NB4 (cell line): ENCODE measurements around the gene HS6ST3.
"Not testable (repeated sequence)": the region's sequence is repeated elsewhere in the genome, so short reads cannot be mapped to it uniquely, and the experiment has no call there.

ENCODE experiments used
- DNase-seq: peaks from one replicate; pipeline ENCODE4 v3.0.0; 2010; ENCODE audit warnings: low read depth
- H3K4me3 ChIP-seq: one replicate; pipeline ENCODE4 v1.5.1; 2011; ENCODE audit warnings: mild to moderate bottlenecking, low read depth, low read length, moderate library complexity
- CTCF ChIP-seq: IDR thresholded peaks from one replicate; pipeline ENCODE4 v1.5.1; 2012; ENCODE audit warnings: low read depth, low read length
- MAX ChIP-seq: IDR thresholded peaks from 2 replicates; pipeline ENCODE4 v1.6.1; 2011; ENCODE audit warnings: low read depth, low read length
- MYC ChIP-seq: IDR thresholded peaks from 2 replicates; pipeline ENCODE4 v1.6.1; 2011; ENCODE audit warnings: low read depth, low read length
- POLR2A ChIP-seq: IDR thresholded peaks from 2 replicates; pipeline ENCODE4 v1.6.1; 2011; ENCODE audit warnings: mild to moderate bottlenecking; ENCODE audit not compliant: insufficient read length; ENCODE audit errors: extremely low read depth

The HS6ST3 gene

GRCh38 chr13:96089749-96090239 is at the start of gene HS6ST3:
Gene HS6ST3, plus strand, starts transcription at chr13:96090107.
- H3K4me3 ChIP-seq, result no peak within 1 kb of the TSS
- TF ChIP-seq MYC (no peak), POLR2A (no peak), CTCF (no peak), MAX (no peak)
- peak; percentile 4 for DNase-seq

- no peak overlapping the region for H3K4me3 ChIP-seq
- DNase-seq, result no peak
- TF ChIP-seq CTCF, result no peak
- no peak for TF ChIP-seq MAX
Measured at GRCh38 chr13:96041326-96042110, 48.4 kb upstream of the HS6ST3 start.

GRCh38 chr13:96044238-96044637 is 45.7 kb upstream of the HS6ST3 start:
- no peak for DNase-seq
- TF ChIP-seq POLR2A (no peak), MAX (no peak), MYC (no peak), CTCF (no peak)
- H3K4me3 ChIP-seq, result no peak overlapping the region

GRCh38 chr13:96046449-96047126 is 43.3 kb upstream of the HS6ST3 start:
- H3K4me3 ChIP-seq, DNase-seq: not testable (repeated sequence)

- H3K4me3 ChIP-seq, DNase-seq: not testable (repeated sequence)
Measured at GRCh38 chr13:96050955-96051354, 39.0 kb upstream of the HS6ST3 start.

GRCh38 chr13:96051491-96051890 is 38.4 kb upstream of the HS6ST3 start:
- H3K4me3 ChIP-seq, DNase-seq: not testable (repeated sequence)

- H3K4me3 ChIP-seq, result peak overlapping the region; percentile 89
- not testable (repeated sequence) for DNase-seq
Measured at GRCh38 chr13:96051946-96052345, 38.0 kb upstream of the HS6ST3 start.

- TF ChIP-seq MYC (no peak), POLR2A (no peak)
- peak; percentile 76 for DNase-seq
- H3K4me3 ChIP-seq, result peak overlapping the region; percentile 89
Measured at GRCh38 chr13:96052656-96053002, 37.3 kb upstream of the HS6ST3 start.
